Activated T-cell treated with anti-CD3 and anti-CD28 coated beads, Interleukin-2, amount 50 U/mL, for 48 hours (primary cell): ENCODE measurements around the gene REEP3.

Experiments used
- DNase-seq, 2 experiments: peaks; one replicate each; pipeline ENCODE4 v3.0.0-alpha.2; 2020

The REEP3 gene

GRCh38 chr10:63591600-63592379 is 70.6 kb downstream of the REEP3 start:
- no peak for DNase-seq

DNA sequence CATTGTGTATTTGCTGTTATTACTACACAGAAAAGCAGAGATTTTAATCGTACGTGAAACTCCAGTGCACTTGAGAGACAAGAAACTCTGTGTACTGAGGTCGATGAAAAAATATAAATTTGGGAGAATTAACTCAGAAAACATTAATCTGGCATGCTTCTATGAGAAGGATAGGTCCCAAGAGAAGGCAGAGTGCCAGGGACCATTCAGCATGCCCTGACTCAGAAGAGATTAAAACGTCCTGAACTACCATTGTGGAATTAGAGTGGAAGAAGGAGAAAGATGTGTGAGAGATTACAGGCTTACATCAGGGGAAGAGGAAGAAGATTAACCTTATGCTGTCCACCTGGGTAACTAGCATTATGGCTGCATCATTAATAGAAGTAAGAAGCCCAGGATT is 72.4 kb downstream of the REEP3 start:
- no peak for DNase-seq

- DNase-seq: no peak
These were observed 73.9 kb downstream of the REEP3 start for GRCh38 chr10:63595072-63595471.

- no peak for DNase-seq
These were observed 75.7 kb downstream of the REEP3 start for GRCh38 chr10:63596924-63597323.

DNA sequence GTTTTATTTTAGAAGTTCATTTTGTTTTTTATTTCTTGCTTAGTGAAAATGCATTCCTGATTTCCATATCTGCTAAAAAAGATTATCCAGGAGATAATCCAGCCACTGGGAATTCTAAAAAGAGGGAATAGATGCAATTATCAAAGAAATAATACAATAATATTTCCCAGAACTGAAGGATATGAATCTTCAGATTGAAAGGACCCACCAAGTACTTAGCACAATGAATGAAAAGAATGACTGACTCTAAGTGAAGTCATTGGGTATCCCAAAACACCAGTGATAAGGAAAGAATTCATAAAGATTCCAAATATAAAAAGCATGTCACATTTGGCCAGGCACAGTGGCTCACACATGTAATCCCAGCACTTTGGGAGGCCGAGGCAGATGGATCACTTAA is 79.3 kb downstream of the REEP3 start:
- no peak for DNase-seq

DNA sequence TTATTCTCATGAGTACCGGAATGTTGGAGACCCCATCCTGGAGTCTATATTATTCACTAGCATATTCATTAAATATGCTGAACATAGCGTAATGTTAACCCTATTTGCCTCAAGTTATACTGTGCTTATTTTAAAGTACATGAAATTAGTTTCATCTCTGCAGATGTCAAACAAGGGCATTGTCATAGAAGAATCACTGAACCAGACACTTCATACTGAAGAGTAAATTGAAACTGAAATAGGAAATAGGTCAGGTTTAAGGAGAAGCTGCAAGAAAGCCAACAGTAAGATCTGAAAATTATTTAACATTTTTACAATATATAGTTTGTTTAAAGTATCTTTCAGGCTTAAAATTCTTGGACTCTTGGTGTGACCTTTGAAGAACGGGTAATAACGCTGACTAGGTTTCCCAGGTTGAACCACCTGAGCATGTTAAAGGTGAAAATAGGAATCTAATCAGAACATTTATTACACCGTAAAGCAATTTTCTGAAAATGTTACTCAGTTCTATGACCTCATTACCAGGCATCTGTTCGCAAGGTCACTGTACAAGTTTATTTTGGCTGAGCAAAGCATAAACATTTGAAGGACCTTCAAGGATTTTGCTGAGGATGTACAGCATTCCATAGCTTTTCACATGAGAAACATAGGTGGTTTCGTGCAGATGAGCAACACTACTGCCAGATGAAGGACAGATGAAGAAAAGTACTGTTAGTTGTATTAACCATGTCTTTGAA is 82.7 kb downstream of the REEP3 start:
- no peak for DNase-seq

DNA sequence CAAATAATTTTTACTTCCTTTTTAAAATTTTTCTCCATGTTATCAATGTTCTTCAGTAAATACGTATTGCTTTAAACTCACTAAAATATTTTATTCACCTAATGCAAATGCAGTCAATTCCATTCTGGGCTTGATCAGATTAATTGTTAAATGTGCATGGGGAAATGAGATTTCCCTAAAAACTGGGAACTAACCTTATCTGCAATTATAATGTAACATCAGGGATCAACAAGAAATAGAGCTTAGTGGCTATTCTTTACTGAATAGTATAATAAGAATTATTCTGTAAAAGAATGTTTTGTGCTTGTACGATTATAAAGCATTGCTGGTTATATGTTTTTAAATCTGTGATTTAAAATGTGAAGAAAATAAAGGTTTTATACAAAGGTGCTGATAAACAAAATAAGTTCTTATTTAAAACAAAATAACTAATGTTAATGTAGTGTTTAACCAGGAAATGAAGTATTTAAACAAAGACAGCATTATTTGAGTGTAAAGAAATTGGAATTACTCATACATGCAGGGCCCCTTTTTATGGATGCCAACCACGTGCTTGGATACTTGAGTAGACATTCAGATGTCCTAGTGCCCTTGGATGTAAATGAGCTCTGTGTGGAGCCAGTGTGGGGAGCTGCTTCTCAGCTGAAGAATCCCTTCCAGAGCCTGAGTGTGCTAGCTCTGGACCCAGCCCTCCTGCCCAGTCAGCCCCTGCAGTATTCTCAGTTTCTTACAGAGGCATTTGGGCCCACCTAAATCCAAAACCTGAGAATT is 84.2 kb downstream of the REEP3 start:
- no peak for DNase-seq

DNA sequence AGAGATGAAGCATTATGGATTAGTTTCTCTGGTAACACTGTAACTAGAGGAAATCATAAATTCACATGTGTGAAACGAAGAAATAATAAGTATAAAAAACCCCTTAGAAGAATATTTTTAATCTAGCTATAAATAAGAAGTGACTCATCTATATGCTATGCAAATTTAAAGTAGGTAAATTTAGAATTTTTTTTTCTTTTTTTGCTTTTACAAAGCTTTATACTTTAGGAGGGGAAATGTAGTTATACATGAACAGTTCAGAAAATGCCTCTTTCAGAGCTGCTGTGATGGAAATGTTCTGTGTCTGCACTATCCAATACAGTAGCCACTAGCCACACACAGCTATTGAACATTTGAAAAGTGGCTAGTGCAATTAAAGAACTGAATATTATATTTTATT is 87.3 kb downstream of the REEP3 start:
- DNase-seq: no peak

- DNase-seq: no peak
These were observed 89.9 kb downstream of the REEP3 start for GRCh38 chr10:63611078-63611477.

DNA sequence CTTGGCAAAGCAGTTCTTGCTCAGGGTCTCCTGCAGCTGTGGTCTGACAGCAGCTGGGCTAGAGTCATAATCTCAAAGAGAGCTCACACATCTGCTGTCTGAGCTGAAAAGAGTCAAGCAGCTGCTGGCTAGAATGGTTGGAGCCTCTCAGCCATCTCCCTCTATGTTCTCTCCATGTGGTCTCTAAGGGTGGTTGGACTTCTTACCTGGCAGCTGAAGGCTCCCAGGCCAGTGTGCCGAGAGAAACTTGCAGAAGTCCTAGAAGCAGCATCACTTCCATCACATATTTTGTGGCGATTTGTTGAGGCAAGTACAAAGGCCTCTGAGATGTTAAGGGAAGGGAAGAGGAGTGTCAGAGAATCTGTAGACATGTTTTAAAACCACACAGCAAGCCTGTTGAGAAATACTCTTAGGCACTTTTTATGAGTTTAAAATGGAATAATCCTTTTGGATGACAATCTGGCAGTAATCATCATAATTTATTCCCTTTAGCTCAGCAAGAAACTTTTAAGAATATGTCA is 93.2 kb downstream of the REEP3 start:
- DNase-seq: no peak

- no peak for DNase-seq
These were observed 97.4 kb downstream of the REEP3 start for GRCh38 chr10:63618552-63618951.

GRCh38 chr10:63619426-63619825 is 98.2 kb downstream of the REEP3 start:
- DNase-seq: no peak

GRCh38 chr10:63622097-63622496 is 100.9 kb downstream of the REEP3 start:
- DNase-seq: no peak

DNA sequence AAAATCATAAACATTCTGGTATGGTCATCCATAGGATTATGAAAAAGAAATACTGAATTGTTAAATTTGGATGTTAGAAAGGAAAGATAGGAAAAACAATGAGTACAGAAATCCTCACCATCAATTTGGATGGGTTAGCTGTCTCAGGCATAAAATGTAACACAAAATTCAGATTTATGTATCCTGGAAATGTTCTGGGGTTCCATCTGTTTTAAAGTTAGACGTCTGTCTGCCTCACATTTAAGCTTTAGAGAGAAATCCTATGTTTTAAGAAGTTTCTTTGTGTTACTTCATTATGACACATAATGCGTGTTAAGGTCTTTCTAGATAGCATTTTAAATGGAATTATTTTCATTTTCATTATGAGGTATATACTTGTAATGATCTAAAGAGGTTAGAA is 103.5 kb downstream of the REEP3 start:
- no peak for DNase-seq

- no peak for DNase-seq
These were observed 106.2 kb downstream of the REEP3 start for GRCh38 chr10:63627396-63627795.

- DNase-seq: no peak
These were observed 106.7 kb downstream of the REEP3 start for GRCh38 chr10:63627881-63628296.

GRCh38 chr10:63628526-63629362 is 107.5 kb downstream of the REEP3 start:
- no peak for DNase-seq

DNA sequence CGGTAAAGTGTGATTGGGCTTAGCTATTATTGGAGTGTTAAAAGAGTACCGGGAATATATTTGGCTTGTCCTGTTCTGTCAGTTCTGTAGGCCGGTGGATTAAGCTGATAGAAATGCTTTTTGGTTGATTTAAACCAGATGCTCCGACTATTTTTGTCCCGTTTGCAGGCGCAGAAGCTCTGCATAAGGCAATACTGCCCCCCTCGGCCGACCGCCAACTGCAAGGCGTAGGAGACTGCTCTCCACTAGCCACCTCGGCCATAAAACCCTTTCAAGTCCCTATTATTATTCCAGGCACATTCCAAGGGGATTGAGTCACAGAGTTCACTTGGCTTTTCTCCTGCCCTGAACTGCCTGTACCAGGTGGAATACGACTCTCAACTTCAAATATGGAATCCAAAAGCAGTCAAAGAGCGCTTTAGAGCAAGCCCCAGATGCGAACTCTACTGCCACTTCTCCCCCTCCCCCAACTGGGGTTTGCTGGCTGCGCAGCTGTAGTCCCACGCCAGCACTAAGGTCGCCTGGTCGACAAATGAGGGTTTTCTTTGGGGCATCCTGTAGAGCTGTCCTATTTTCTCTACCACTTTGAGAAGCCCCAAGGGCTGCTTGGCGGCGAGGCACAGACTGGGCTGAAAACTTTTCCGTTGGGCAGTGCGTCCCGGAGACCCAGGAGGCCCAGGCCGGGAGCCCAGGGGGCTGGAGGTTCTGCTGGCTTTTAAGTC is 108.3 kb downstream of the REEP3 start:
- DNase-seq: peak; percentile 87 to 88

DNA sequence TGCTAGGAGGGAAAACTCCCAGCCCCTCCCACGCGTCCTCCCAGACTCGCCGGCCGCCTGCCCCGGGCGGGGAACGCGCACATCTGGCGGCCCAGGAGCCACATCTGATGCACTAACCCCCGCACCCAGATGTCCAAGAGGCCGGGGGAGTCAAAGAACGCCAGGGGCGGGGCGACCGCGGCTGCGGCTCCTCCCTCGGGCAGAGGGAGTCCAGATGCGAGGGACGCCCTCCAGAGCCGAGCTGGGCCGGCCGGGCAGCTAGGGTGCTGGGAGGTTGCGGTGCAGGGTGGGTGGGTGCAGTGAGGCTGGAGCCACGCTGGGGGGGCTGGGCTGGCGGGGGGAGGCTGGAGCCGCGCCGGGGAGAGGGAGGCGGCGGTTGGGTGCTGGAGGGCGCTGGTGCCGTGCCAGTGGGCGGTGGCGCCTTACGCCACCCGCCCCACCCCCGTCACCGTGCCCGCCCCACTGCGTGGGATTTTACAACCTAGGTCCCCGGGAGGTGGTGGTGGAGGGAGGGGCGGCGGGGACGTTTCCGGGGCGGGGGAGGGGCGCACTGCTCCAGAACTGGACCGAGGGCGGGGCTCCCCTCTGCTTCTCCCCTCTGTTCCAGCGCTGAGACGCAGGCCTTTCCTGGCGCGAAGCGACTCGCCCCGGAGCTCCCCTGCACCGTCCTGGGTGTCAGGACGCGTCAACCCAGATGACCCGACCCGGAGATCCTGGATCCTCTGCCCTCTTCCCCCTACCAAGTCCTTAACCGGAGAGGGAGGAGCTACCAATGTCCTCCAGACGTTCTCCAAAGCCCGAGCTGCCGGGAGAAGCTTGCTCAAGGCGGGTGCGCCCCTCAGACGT is 109.1 kb downstream of the REEP3 start:
- peak; percentile 85 to 87 for DNase-seq

DNA sequence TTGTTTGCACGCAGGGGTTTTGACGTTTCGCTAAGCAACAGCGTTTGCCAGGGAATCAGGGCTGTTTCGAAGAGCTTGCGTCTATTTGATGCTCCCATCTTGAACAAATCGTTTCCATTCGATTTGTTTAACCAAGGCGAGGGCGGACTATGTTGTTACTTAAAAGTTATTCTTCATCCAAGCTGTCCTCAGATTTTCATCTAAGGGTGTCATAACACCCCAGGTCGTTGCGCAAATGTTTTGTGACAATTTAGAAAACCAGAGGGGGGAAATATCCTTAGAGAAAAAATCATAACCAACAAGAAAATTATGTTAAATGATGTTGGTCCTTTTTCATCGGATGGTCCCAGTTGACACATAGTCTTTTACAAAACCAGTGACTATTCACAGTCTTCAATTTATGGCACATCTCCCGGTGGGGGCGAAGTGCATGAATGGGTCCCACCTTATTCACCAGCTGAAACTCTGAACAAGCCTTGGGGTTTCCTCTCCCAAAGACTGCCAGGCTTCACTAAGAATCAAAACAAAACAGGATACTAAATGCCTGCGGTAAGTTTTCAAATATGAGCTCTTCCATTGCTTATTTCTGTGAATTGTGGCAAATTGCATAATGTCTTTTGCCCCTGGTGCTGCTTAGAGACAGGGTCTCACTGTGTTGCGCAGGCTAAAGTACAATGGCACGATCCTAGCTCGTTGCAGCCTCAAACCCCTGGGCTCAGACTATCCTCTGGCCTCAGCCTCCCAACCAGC is 109.9 kb downstream of the REEP3 start:
- no peak for DNase-seq
